ENCODE data around the gene GRM7.

DNA sequence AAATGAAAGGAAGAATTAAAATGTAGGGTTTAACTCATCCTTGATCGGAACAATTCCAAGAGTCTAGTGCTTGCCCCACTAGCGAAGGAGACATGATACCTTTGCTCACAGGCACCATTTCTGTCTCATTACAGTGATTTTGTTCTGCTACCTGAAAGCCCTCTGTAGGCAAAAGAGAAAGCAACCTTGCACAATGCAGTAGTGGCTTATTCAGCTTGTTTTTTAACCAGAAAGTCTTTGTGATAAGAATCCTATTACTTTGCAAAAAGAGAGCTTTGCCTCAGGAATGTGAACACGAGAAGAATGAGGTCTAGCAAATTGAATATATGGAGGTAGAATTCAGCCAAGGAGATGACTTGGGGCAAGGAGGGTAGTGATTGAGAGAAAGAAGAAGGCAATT, 684.4 kb downstream of the GRM7 start:
- TF ChIP-seq, protein P1, sequence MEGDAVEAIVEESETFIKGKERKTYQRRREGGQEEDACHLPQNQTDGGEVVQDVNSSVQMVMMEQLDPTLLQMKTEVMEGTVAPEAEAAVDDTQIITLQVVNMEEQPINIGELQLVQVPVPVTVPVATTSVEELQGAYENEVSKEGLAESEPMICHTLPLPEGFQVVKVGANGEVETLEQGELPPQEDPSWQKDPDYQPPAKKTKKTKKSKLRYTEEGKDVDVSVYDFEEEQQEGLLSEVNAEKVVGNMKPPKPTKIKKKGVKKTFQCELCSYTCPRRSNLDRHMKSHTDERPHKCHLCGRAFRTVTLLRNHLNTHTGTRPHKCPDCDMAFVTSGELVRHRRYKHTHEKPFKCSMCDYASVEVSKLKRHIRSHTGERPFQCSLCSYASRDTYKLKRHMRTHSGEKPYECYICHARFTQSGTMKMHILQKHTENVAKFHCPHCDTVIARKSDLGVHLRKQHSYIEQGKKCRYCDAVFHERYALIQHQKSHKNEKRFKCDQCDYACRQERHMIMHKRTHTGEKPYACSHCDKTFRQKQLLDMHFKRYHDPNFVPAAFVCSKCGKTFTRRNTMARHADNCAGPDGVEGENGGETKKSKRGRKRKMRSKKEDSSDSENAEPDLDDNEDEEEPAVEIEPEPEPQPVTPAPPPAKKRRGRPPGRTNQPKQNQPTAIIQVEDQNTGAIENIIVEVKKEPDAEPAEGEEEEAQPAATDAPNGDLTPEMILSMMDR (IDR thresholded peaks at IDR 0.05; ENCODE audit: poor library complexity, severe bottlenecking), result no peak
- no peak for TF ChIP-seq EZH2 (IDR thresholded peaks at IDR 0.05; ENCODE audit: borderline replicate concordance, insufficient read depth, low read length, poor library complexity, severe bottlenecking)
- TF ChIP-seq TAF1 (IDR thresholded peaks at IDR 0.05; ENCODE audit: low read depth), result no peak
- TF ChIP-seq POLR2AphosphoS5 (IDR thresholded peaks at IDR 0.05), result no peak
- no peak for TF ChIP-seq EP300 (conservative IDR thresholded peaks at IDR 0.05; ENCODE audit: poor library complexity, severe bottlenecking)
- TF ChIP-seq, protein P2, sequence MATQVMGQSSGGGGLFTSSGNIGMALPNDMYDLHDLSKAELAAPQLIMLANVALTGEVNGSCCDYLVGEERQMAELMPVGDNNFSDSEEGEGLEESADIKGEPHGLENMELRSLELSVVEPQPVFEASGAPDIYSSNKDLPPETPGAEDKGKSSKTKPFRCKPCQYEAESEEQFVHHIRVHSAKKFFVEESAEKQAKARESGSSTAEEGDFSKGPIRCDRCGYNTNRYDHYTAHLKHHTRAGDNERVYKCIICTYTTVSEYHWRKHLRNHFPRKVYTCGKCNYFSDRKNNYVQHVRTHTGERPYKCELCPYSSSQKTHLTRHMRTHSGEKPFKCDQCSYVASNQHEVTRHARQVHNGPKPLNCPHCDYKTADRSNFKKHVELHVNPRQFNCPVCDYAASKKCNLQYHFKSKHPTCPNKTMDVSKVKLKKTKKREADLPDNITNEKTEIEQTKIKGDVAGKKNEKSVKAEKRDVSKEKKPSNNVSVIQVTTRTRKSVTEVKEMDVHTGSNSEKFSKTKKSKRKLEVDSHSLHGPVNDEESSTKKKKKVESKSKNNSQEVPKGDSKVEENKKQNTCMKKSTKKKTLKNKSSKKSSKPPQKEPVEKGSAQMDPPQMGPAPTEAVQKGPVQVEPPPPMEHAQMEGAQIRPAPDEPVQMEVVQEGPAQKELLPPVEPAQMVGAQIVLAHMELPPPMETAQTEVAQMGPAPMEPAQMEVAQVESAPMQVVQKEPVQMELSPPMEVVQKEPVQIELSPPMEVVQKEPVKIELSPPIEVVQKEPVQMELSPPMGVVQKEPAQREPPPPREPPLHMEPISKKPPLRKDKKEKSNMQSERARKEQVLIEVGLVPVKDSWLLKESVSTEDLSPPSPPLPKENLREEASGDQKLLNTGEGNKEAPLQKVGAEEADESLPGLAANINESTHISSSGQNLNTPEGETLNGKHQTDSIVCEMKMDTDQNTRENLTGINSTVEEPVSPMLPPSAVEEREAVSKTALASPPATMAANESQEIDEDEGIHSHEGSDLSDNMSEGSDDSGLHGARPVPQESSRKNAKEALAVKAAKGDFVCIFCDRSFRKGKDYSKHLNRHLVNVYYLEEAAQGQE (IDR thresholded peaks at IDR 0.05; ENCODE audit: borderline replicate concordance), result no peak
